Left ventricle myocardium superior (tissue), 1 donor: ENCODE results near the gene SLC4A1. TPM values are rescaled to one million over a fixed set of nuclear protein-coding genes. Genes with fewer than 3 reads are reported as not detected.

Source experiments
- microRNA-seq: library from miRNA; unstranded; fragments of <30 nt; microRNA quantifications from one replicate; pipeline ENCODE4 v1.2.0, GENCODE V29; 2020; ENCODE audit warnings: borderline number of aligned reads
- total RNA-seq: library from RNA; stranded (reverse); fragmentation: NEBNext Ultra II Directional; extraction: Animal tissue kit (Norgen Biotek cat#: 25700); gene quantifications from one replicate; pipeline ENCODE4 v1.2.1, GENCODE V29; 2021
- donor health status: DM: no; HTN: yes; CAD: no; lungs with severe emphysema.

SLC4A1 gene
- total RNA-seq, 1 donor from 2014 or later = not detected

Small RNAs within 50 kb of the gene (microRNA-seq; reads per million reads assigned to microRNA genes)
- gene MIR6782 = not detected

Other genes with a start within 250 kb of the SLC4A1 start
- gene LSM12, start 201.5 kb downstream of the SLC4A1 start, total RNA-seq = 58.2 TPM
- gene G6PC3, start 197.4 kb downstream of the SLC4A1 start, total RNA-seq = 26.3 TPM
- 81.4 TPM for gene HDAC5, start 144.5 kb downstream of the SLC4A1 start, total RNA-seq
- 1.5 TPM for gene HROB, start 126.2 kb downstream of the SLC4A1 start, total RNA-seq
- gene ASB16, start 97.4 kb downstream of the SLC4A1 start, total RNA-seq = 17.0 TPM
- 23.6 TPM for gene TMUB2, start 81.2 kb downstream of the SLC4A1 start, total RNA-seq
- 36.0 TPM for gene ATXN7L3, start 68.3 kb downstream of the SLC4A1 start, total RNA-seq
- 65.2 TPM for gene UBTF, start 48.5 kb downstream of the SLC4A1 start, total RNA-seq
- gene RUNDC3A, start 40.5 kb upstream of the SLC4A1 start, total RNA-seq = 0.45 TPM
- gene SLC25A39, start 56.7 kb upstream of the SLC4A1 start, total RNA-seq = 52.3 TPM
- gene GRN, start 77.2 kb upstream of the SLC4A1 start, total RNA-seq = 156 TPM
- gene FAM171A2, start 95.7 kb upstream of the SLC4A1 start, total RNA-seq = 0.72 TPM
- 0.72 TPM for gene ITGA2B, start 121.5 kb upstream of the SLC4A1 start, total RNA-seq
- gene GPATCH8, start 235.3 kb upstream of the SLC4A1 start, total RNA-seq = 19.8 TPM